Neural cell (in vitro differentiated cells): Measurements from ENCODE around the gene GNG7. TPM values are rescaled to one million over a fixed set of nuclear protein-coding genes. Genes with fewer than 3 reads are reported as not detected.
"Not testable (repeated sequence)": the region's sequence is repeated elsewhere in the genome, so short reads cannot be mapped to it uniquely, and the experiment has no call there.

ENCODE experiments used
- H2AFZ ChIP-seq: fragments of 200-600, 300-800 bp; sonication (generic), shearing (Covaris generic); 2 replicates; pipeline ENCODE4 v1.6.0; 2014; ENCODE audit warnings: low read depth, mild to moderate bottlenecking, antibody characterized with exemption, low read length, moderate library complexity
- H3F3A ChIP-seq: fragments of 200-600 bp; shearing (Covaris generic); 2 replicates; pipeline ENCODE4 v1.6.1; 2016; ENCODE audit warnings: mild to moderate bottlenecking, moderate library complexity, mixed read lengths, antibody characterized with exemption, low read length; ENCODE audit not compliant: insufficient read depth, poor library complexity, severe bottlenecking
- H3K27ac ChIP-seq: fragments of 200-600, 300-800 bp; sonication (generic), shearing (Covaris generic); 2 replicates; pipeline ENCODE4 v1.5.1; 2014; ENCODE audit warnings: mild to moderate bottlenecking, low read length, moderate library complexity
- H3K27me3 ChIP-seq: fragments of 300-800, 200-600 bp; sonication (generic), shearing (Covaris generic); 2 replicates; pipeline ENCODE4 v1.6.0; 2014; ENCODE audit warnings: mild to moderate bottlenecking, low read depth, low read length, moderate library complexity; ENCODE audit not compliant: insufficient read depth
- H3K36me3 ChIP-seq: fragments of 300-800, 200-600 bp; sonication (generic), shearing (Covaris generic); 2 replicates; pipeline ENCODE4 v1.5.1; 2014; ENCODE audit warnings: mild to moderate bottlenecking, antibody characterized with exemption, low read length, moderate library complexity; ENCODE audit not compliant: insufficient read depth
- H3K4me2 ChIP-seq: fragments of 300-800, 200-600 bp; sonication (generic), shearing (Covaris generic); 2 replicates; pipeline ENCODE4 v1.6.0; 2014; ENCODE audit warnings: mild to moderate bottlenecking, low read length
- H3K4me3 ChIP-seq: fragments of 300-800, 200-600 bp; sonication (generic), shearing (Covaris generic); 2 replicates; pipeline ENCODE4 v1.5.1; 2014; ENCODE audit warnings: mild to moderate bottlenecking, low read length, moderate library complexity
- H3K79me2 ChIP-seq: fragments of 200-600 bp; shearing (Covaris generic); replicated peaks from 2 replicates; pipeline ENCODE4 v1.6.0; 2014; ENCODE audit warnings: mild to moderate bottlenecking, low read length, moderate library complexity; ENCODE audit not compliant: insufficient read depth
- H3K9ac ChIP-seq: fragments of 300-800, 200-600 bp; sonication (generic), shearing (Covaris generic); 2 replicates; pipeline ENCODE4 v1.6.1; 2016; ENCODE audit warnings: mild to moderate bottlenecking, low read length, mixed read lengths
- H3K9me2 ChIP-seq: fragments of 200-600 bp; shearing (Covaris generic); 2 replicates; pipeline ENCODE4 v1.6.1; 2016; ENCODE audit warnings: mild to moderate bottlenecking, low read length, mixed read lengths; ENCODE audit not compliant: insufficient read depth
- H3K9me3 ChIP-seq: fragments of 200-600, 300-800 bp; sonication (generic), shearing (Covaris generic); 2 replicates; pipeline ENCODE4 v1.6.1; 2016; ENCODE audit warnings: mild to moderate bottlenecking, mixed run types, low read length, moderate library complexity, mixed read lengths
- H4K20me1 ChIP-seq: fragments of 200-600 bp; shearing (Covaris generic); 2 replicates; pipeline ENCODE4 v1.6.1; 2016; ENCODE audit warnings: mild to moderate bottlenecking, mixed run types; ENCODE audit not compliant: insufficient read depth
- EP300 ChIP-seq: fragments of 450-650 bp; conservative IDR thresholded peaks from 2 replicates; pipeline ENCODE4 v1.6.1; 2014; ENCODE audit warnings: antibody characterized with exemption, mild to moderate bottlenecking, moderate library complexity; ENCODE audit not compliant: poor library complexity, severe bottlenecking
- EZH2 ChIP-seq: fragments of 200-600, 300-800 bp; shearing (Covaris generic), sonication (generic); IDR thresholded peaks from 2 replicates; pipeline ENCODE4 v1.6.1; 2014; ENCODE audit warnings: antibody characterized with exemption, low read length, borderline replicate concordance, mild to moderate bottlenecking; ENCODE audit not compliant: insufficient read depth, poor library complexity, severe bottlenecking
- MXI1 ChIP-seq: fragments of 450-650 bp; conservative IDR thresholded peaks from 2 replicates; pipeline ENCODE4 v1.6.1; 2014; ENCODE audit warnings: antibody characterized with exemption, mild to moderate bottlenecking; ENCODE audit not compliant: poor library complexity, severe bottlenecking
- POLR2AphosphoS5 ChIP-seq: IDR thresholded peaks from 2 replicates; pipeline ENCODE4 v1.6.1; 2012
- RAD21 ChIP-seq: fragments of 450-650 bp; conservative IDR thresholded peaks from 2 replicates; pipeline ENCODE4 v1.6.1; 2014; ENCODE audit warnings: antibody characterized with exemption, mild to moderate bottlenecking, moderate library complexity
- REST ChIP-seq: IDR thresholded peaks from 2 replicates; pipeline ENCODE4 v1.6.1; 2012; ENCODE audit warnings: borderline replicate concordance
- SMC3 ChIP-seq: fragments of 450-650 bp; conservative IDR thresholded peaks from 2 replicates; pipeline ENCODE4 v1.6.1; 2014; ENCODE audit warnings: antibody characterized with exemption, mild to moderate bottlenecking, moderate library complexity; ENCODE audit not compliant: poor library complexity
- TAF1 ChIP-seq: IDR thresholded peaks from 2 replicates; pipeline ENCODE4 v1.6.1; 2012; ENCODE audit warnings: low read depth
- polyA plus RNA-seq: library from polyadenylated mRNA; depleted of rRNA; stranded (reverse); fragments of >200 nt; gene quantifications from 2 replicates; pipeline ENCODE4 v1.2.3, GENCODE V29; 2014
- TF ChIP-seq, protein P1 (sequence below): fragments of 450-650 bp; IDR thresholded peaks from 2 replicates; pipeline ENCODE4 v1.5.1; 2014; ENCODE audit warnings: antibody characterized with exemption, mild to moderate bottlenecking, moderate library complexity; ENCODE audit not compliant: poor library complexity, severe bottlenecking

Gene GNG7
- polyA plus RNA-seq, 1 donor from 2014 or later: 3.0 TPM

DNA sequence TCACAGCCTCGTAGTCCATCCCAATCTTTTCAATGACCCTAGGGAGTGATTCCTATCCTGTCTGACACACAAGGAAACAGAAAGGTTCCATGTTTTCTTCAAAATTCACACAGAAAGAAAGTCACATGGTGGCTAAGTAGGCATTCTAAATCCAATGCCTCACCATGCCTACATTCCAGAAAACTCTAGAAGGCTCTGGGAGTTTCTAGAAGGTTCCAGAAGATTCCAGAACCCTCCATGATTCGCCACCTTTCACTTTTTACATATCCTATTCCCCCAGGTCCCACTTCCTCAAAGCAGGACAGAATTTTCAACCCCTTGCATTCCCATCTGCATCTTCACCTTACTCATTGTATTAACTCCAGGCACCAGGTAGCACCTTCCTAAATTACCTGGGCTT, 23.1 kb downstream of the GNG7 start:
- H3K4me3 ChIP-seq: no peak overlapping the region
- no peaks in the 10 kb centered on the region for H3K9me3 ChIP-seq
- H2AFZ ChIP-seq: no peak overlapping the region
- H3K27me3 ChIP-seq: no peaks in the 10 kb centered on the region
- no peak for TF ChIP-seq SMC3
- TF ChIP-seq TAF1: no peak
- TF ChIP-seq MXI1: no peak
- TF ChIP-seq POLR2AphosphoS5: no peak
- no peak for TF ChIP-seq REST
- no peak for TF ChIP-seq EP300
- TF ChIP-seq, protein P1, sequence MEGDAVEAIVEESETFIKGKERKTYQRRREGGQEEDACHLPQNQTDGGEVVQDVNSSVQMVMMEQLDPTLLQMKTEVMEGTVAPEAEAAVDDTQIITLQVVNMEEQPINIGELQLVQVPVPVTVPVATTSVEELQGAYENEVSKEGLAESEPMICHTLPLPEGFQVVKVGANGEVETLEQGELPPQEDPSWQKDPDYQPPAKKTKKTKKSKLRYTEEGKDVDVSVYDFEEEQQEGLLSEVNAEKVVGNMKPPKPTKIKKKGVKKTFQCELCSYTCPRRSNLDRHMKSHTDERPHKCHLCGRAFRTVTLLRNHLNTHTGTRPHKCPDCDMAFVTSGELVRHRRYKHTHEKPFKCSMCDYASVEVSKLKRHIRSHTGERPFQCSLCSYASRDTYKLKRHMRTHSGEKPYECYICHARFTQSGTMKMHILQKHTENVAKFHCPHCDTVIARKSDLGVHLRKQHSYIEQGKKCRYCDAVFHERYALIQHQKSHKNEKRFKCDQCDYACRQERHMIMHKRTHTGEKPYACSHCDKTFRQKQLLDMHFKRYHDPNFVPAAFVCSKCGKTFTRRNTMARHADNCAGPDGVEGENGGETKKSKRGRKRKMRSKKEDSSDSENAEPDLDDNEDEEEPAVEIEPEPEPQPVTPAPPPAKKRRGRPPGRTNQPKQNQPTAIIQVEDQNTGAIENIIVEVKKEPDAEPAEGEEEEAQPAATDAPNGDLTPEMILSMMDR: no peak
- TF ChIP-seq EZH2: no peak
- no peak for TF ChIP-seq RAD21
- no peaks in the 10 kb centered on the region for H3K9me2 ChIP-seq
- no peak overlapping the region for H3K27ac ChIP-seq
- H3F3A ChIP-seq: no peaks in the 10 kb centered on the region
- H3K79me2 ChIP-seq: no peaks in the 10 kb centered on the region
- no peaks in the 10 kb centered on the region for H4K20me1 ChIP-seq
- H3K4me2 ChIP-seq: no peak overlapping the region
- no peak overlapping the region for H3K9ac ChIP-seq
- H3K36me3 ChIP-seq: no peaks in the 10 kb centered on the region

GRCh38 chr19:2678948-2679347, 23.5 kb downstream of the GNG7 start:
- H3F3A ChIP-seq, H4K20me1 ChIP-seq, H3K36me3 ChIP-seq, H3K27me3 ChIP-seq, H2AFZ ChIP-seq, H3K9ac ChIP-seq, H3K27ac ChIP-seq, H3K4me3 ChIP-seq, H3K4me2 ChIP-seq, H3K9me2 ChIP-seq, H3K79me2 ChIP-seq, H3K9me3 ChIP-seq: not testable (repeated sequence)

GRCh38 chr19:2678044-2678671, 24.3 kb downstream of the GNG7 start:
- Histone ChIP-seq H2AFZ (no peak overlapping the region), H4K20me1 (no peaks in the 10 kb centered on the region), H3K9ac (no peak overlapping the region), H3K27me3 (no peaks in the 10 kb centered on the region), H3K27ac (no peak overlapping the region), H3K79me2 (no peaks in the 10 kb centered on the region), H3K9me3 (no peaks in the 10 kb centered on the region), H3K4me3 (no peak overlapping the region), H3K36me3 (no peaks in the 10 kb centered on the region), H3K4me2 (no peak overlapping the region), H3K9me2 (no peaks in the 10 kb centered on the region), H3F3A (no peaks in the 10 kb centered on the region)
- no peak for TF ChIP-seq POLR2AphosphoS5
- TF ChIP-seq TAF1: no peak
- no peak for TF ChIP-seq EP300
- no peak for TF ChIP-seq SMC3
- TF ChIP-seq RAD21: no peak
- TF ChIP-seq, protein P1: no peak
- no peak for TF ChIP-seq EZH2
- TF ChIP-seq REST: no peak
- TF ChIP-seq MXI1: no peak
